ENCODE results near the gene ZNF480.
"Not testable (repeated sequence)": the region's sequence is repeated elsewhere in the genome, so short reads cannot be mapped to it uniquely, and the experiment has no call there.

Gene ZNF480

GRCh38 chr19:52296773-52297600, at the start of gene ZNF480:
TSS of gene ZNF480 (plus strand) at chr19:52297169. CDS start at chr19:52300413, 3,244 bp downstream.
- Mint-ChIP-seq H3K36me3 (ENCODE audit: low read depth) (peaks cover 67% of the 10 kb centered on the region), H3K27ac (peak within 1 kb of the TSS; percentile 97), H3K9me3 (peaks cover 39% of the 10 kb centered on the region), H3K4me1 (ENCODE audit: low read depth) (peaks cover 20% of the 10 kb centered on the region), H3K4me3 (peak within 1 kb of the TSS; percentile 90), H3K27me3 (no peaks in the 10 kb centered on the region)

- H3K4me1 Mint-ChIP-seq (ENCODE audit: low read depth) = no peaks in the 10 kb centered on the region
- H3K27me3 Mint-ChIP-seq = no peaks in the 10 kb centered on the region
- no peaks in the 10 kb centered on the region for H3K9me3 Mint-ChIP-seq
- no peak overlapping the region for H3K4me3 Mint-ChIP-seq
- H3K27ac Mint-ChIP-seq = no peak overlapping the region
- H3K36me3 Mint-ChIP-seq (ENCODE audit: low read depth) = no peaks in the 10 kb centered on the region
Measured at GRCh38 chr19:52248241-52248640, 48.7 kb upstream of the ZNF480 start.

GRCh38 chr19:52258426-52258825, 38.5 kb upstream of the ZNF480 start:
- H3K4me1 Mint-ChIP-seq (ENCODE audit: low read depth) = no peaks in the 10 kb centered on the region
- no peak overlapping the region for H3K27ac Mint-ChIP-seq
- no peaks in the 10 kb centered on the region for H3K27me3 Mint-ChIP-seq
- no peak overlapping the region for H3K4me3 Mint-ChIP-seq
- peaks cover 6% of the 10 kb centered on the region for H3K9me3 Mint-ChIP-seq
- no peaks in the 10 kb centered on the region for H3K36me3 Mint-ChIP-seq (ENCODE audit: low read depth)

- not testable (repeated sequence) for H3K9me3 Mint-ChIP-seq; H3K4me3 Mint-ChIP-seq; H3K27ac Mint-ChIP-seq; H3K27me3 Mint-ChIP-seq; H3K4me1 Mint-ChIP-seq (ENCODE audit: low read depth)
- peaks cover 11% of the 10 kb centered on the region for H3K36me3 Mint-ChIP-seq (ENCODE audit: low read depth)
Measured at GRCh38 chr19:52265556-52265955, 31.4 kb upstream of the ZNF480 start.

GRCh38 chr19:52269338-52270261, 27.4 kb upstream of the ZNF480 start, which contains the start of gene ZNF766:
TSS of gene ZNF766 (plus strand) at chr19:52269587. CDS start at chr19:52269614, 27 bp downstream.
- peak within 1 kb of the TSS; percentile 98 for H3K27ac Mint-ChIP-seq
- peak within 1 kb of the TSS; percentile 100 for H3K4me3 Mint-ChIP-seq
- H3K36me3 Mint-ChIP-seq (ENCODE audit: low read depth) = peaks cover 49% of the 10 kb centered on the region
- H3K9me3 Mint-ChIP-seq = peaks cover 24% of the 10 kb centered on the region
- H3K4me1 Mint-ChIP-seq (ENCODE audit: low read depth) = peaks cover 43% of the 10 kb centered on the region
- no peaks in the 10 kb centered on the region for H3K27me3 Mint-ChIP-seq

- peaks cover 50% of the 10 kb centered on the region for H3K4me1 Mint-ChIP-seq (ENCODE audit: low read depth)
- peak overlapping the region; percentile 98 for H3K27ac Mint-ChIP-seq
Measured at GRCh38 chr19:52270266-52270885, 26.6 kb upstream of the ZNF480 start.

GRCh38 chr19:52273301-52273700, 23.7 kb upstream of the ZNF480 start:
- Mint-ChIP-seq H3K27me3 (no peaks in the 10 kb centered on the region), H3K27ac (no peak overlapping the region), H3K9me3 (peaks cover 32% of the 10 kb centered on the region), H3K36me3 (ENCODE audit: low read depth) (peaks cover 81% of the 10 kb centered on the region), H3K4me3 (no peak overlapping the region), H3K4me1 (ENCODE audit: low read depth) (peaks cover 77% of the 10 kb centered on the region)

More at GRCh38 chr19:52270266-52270885, 26.6 kb upstream of the ZNF480 start:
- H3K4me3 Mint-ChIP-seq = peak overlapping the region; percentile 100
- peaks cover 53% of the 10 kb centered on the region for H3K36me3 Mint-ChIP-seq (ENCODE audit: low read depth)
- peaks cover 24% of the 10 kb centered on the region for H3K9me3 Mint-ChIP-seq
- no peaks in the 10 kb centered on the region for H3K27me3 Mint-ChIP-seq

GRCh38 chr19:52274191-52274590, 22.8 kb upstream of the ZNF480 start:
- no peaks in the 10 kb centered on the region for H3K27me3 Mint-ChIP-seq
- no peak overlapping the region for H3K27ac Mint-ChIP-seq
- peaks cover 40% of the 10 kb centered on the region for H3K9me3 Mint-ChIP-seq
- peaks cover 85% of the 10 kb centered on the region for H3K4me1 Mint-ChIP-seq (ENCODE audit: low read depth)
- peaks cover 90% of the 10 kb centered on the region for H3K36me3 Mint-ChIP-seq (ENCODE audit: low read depth)
- no peak overlapping the region for H3K4me3 Mint-ChIP-seq

- Mint-ChIP-seq H3K4me3 (no peak overlapping the region), H3K27me3 (no peaks in the 10 kb centered on the region), H3K9me3 (peaks cover 43% of the 10 kb centered on the region), H3K36me3 (ENCODE audit: low read depth) (peaks cover 89% of the 10 kb centered on the region), H3K27ac (no peak overlapping the region), H3K4me1 (ENCODE audit: low read depth) (peaks cover 77% of the 10 kb centered on the region)
Measured at GRCh38 chr19:52275988-52276387, 21.0 kb upstream of the ZNF480 start.

- H3K9me3 Mint-ChIP-seq = peaks cover 35% of the 10 kb centered on the region
- no peak overlapping the region for H3K27ac Mint-ChIP-seq
- peaks cover 89% of the 10 kb centered on the region for H3K36me3 Mint-ChIP-seq (ENCODE audit: low read depth)
- no peaks in the 10 kb centered on the region for H3K27me3 Mint-ChIP-seq
- H3K4me1 Mint-ChIP-seq (ENCODE audit: low read depth) = peaks cover 66% of the 10 kb centered on the region
- no peak overlapping the region for H3K4me3 Mint-ChIP-seq
Measured at GRCh38 chr19:52277471-52277870, 19.5 kb upstream of the ZNF480 start.

- Mint-ChIP-seq H3K9me3 (peaks cover 35% of the 10 kb centered on the region), H3K4me1 (ENCODE audit: low read depth) (peaks cover 4% of the 10 kb centered on the region), H3K4me3 (no peak overlapping the region), H3K27ac (no peak overlapping the region), H3K27me3 (no peaks in the 10 kb centered on the region), H3K36me3 (ENCODE audit: low read depth) (peaks cover 96% of the 10 kb centered on the region)
Measured at GRCh38 chr19:52286256-52286655, 10.7 kb upstream of the ZNF480 start.

- no peak overlapping the region for H3K27ac Mint-ChIP-seq
- no peak overlapping the region for H3K4me3 Mint-ChIP-seq
- peaks cover 3% of the 10 kb centered on the region for H3K4me1 Mint-ChIP-seq (ENCODE audit: low read depth)
- peaks cover 67% of the 10 kb centered on the region for H3K36me3 Mint-ChIP-seq (ENCODE audit: low read depth)
- no peaks in the 10 kb centered on the region for H3K27me3 Mint-ChIP-seq
- peaks cover 35% of the 10 kb centered on the region for H3K9me3 Mint-ChIP-seq
Measured at GRCh38 chr19:52291781-52292180, 5.2 kb upstream of the ZNF480 start.

- H3K4me3 Mint-ChIP-seq, H3K27ac Mint-ChIP-seq, H3K27me3 Mint-ChIP-seq: not testable (repeated sequence)
- peaks cover 64% of the 10 kb centered on the region for H3K36me3 Mint-ChIP-seq (ENCODE audit: low read depth)
- peaks cover 32% of the 10 kb centered on the region for H3K9me3 Mint-ChIP-seq
- peaks cover 13% of the 10 kb centered on the region for H3K4me1 Mint-ChIP-seq (ENCODE audit: low read depth)
Measured at GRCh38 chr19:52292946-52293345, 4.0 kb upstream of the ZNF480 start.

GRCh38 chr19:52296400-52296772, 583 bp upstream of the ZNF480 start:
- Mint-ChIP-seq H3K36me3 (ENCODE audit: low read depth) (peaks cover 67% of the 10 kb centered on the region), H3K4me1 (ENCODE audit: low read depth) (peaks cover 20% of the 10 kb centered on the region), H3K4me3 (peak overlapping the region; percentile 75), H3K27ac (peak overlapping the region; percentile 54), H3K9me3 (peaks cover 35% of the 10 kb centered on the region), H3K27me3 (no peaks in the 10 kb centered on the region)
